T-helper 1 cell treated with Interleukin-12 subunit alpha and Interleukin-12 subunit beta and Interleukin-4 antibody, amounts not matched to agents 30 ng/mL and 1 ng/mL, for 36 hours (primary cell): ENCODE measurements around the gene ARSH. TPM values are rescaled to one million over a fixed set of nuclear protein-coding genes. Genes with fewer than 3 reads are reported as not detected.
"Not testable (repeated sequence)": the region's sequence is repeated elsewhere in the genome, so short reads cannot be mapped to it uniquely, and the experiment has no call there.

Source experiments
- intact Hi-C: fragments of 100-400 bp; cut with micrococcal nuclease; formaldehyde crosslinking; loops from one replicate; pipeline ENCODE4 v1.15.1; 2024
- total RNA-seq: library from RNA; stranded (reverse); gene quantifications from 2 replicates; pipeline ENCODE4 v1.2.3, GENCODE V29; 2022

Gene ARSH
- not detected in 2 replicates for total RNA-seq

DNA sequence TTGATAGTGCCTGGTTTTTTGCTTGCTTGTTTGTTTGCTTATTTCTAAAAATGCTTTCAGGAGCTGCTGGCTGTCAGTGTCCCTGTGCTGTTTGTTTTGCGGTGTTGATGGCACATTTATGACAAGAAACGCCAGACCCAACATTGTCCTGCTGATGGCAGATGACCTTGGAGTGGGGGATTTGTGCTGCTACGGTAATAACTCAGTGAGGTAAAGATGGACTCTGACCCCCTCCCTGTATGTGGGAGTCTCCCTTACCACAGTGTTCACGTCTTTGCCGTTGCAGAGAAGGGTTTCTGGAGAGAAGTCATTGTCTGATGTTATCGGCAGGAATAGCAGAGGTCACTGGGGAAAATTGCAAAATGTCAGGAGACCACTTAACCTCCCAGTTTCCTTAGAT, at the start of gene ARSH:
ARSH (plus strand) TSS at position 52 of the 400 bp plus-strand sequence; CDS start at position 119, 67 bp downstream.
- intact Hi-C loops, result no loop called here

DNA sequence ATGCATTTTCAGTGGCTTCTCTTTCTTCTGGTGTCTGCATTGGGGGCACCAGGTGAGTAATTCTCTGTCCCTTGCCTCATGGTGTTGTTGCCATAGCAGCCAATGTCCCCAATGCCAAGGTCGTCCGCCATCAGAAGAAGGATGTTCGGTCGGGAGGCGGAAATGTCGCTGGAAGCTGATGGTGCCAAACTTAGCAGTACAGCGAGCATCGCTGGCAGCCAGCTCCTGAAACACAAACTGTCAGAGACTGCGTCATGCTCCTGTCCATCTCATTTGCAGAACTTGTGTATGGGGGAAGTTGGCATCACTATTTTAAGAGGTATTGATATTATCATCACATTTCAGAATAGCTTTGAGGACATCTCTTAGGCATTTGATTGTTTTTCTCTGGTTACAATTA, 48.1 kb upstream of the ARSH start:
- intact Hi-C loops, result no loop called here

GRCh38 chrX:2960861-2961515, 45.4 kb upstream of the ARSH start:
- intact Hi-C loops, result no loop called here

DNA sequence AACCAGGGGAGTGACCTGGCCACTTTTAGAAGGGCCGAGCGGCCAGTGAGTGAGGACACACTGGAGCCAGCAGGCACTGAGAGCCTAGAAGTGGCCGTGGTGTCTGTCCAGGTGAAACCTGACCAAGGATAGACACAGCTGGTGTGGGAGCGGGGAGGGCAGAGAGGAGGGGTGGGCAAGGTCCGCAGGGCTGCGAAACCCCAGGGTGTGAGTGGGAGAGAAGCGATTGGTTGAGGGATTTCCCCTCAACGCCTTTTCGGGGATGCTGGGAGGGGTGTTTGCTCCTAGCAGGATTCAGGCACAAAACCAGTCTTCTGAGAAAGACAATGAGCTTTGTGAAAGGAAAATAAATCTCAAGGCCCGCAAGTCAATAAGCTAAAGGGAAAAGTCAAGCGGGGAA, 44.0 kb upstream of the ARSH start:
- intact Hi-C loops, result no loop called here

GRCh38 chrX:2963449-2963848, 42.9 kb upstream of the ARSH start:
- intact Hi-C loops, result not testable (repeated sequence)

DNA sequence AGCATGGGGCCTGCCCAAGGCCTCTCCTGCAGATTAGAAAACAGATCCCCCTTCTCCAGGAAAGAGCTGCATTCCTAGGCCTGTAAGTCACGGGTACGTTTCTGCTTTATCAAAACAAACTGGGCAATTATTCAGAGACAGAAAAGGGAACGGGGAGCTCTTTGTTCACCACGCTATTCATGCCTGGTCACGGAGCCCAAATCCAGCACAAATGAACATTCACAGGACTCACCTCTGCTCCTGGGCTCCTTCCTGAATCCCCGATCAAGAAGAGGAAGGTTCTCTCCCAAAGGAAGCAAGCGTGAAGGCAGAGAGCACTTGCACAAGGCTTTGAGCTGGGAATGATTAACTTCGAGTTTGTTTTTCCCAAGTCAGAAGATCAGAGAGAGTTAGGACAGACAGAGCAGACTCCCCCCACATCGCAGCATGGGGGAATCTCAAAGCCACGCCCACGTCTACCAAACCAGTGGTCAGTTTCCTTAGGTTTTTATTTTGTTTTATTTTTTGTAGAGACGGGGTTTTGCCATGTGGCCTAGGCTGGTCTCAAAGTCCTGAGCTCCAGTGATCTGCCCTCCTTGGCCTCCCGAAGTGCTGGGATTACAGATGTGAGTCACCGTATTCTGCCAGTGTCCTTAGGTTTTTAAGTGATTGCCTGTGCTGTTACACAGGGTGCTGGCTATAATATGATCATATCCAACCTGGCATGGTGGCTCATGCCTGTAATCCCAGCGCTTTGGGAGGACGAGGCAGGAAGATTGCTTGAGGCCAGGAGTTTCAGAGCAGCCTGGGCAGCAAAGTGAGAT, 42.2 kb upstream of the ARSH start:
- intact Hi-C loops, result not testable (repeated sequence)

DNA sequence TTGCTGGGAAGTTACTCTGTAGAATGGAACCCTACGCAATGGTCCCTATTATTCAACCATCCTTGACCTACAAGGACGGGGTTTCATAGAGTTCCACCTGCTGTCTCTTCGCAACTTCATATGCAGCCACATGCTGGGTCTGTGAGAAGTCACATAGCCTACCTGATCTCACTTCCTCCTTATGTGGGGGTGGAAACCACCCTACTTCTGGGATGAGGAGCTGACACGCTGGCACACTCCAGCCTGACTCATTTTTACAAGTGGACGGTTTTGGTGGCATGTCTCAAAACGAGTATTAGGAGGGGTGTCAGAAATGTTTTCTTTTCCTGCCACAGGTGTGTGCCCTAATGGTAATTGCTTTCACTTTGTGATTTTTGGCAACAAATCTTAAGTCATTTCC, 40.4 kb upstream of the ARSH start:
- intact Hi-C loops, result no loop called here

- intact Hi-C loops, result no loop called here
Measured at GRCh38 chrX:2967012-2967411, 39.3 kb upstream of the ARSH start.

- intact Hi-C loops, result no loop called here
Measured at GRCh38 chrX:2967584-2967983, 38.8 kb upstream of the ARSH start.

DNA sequence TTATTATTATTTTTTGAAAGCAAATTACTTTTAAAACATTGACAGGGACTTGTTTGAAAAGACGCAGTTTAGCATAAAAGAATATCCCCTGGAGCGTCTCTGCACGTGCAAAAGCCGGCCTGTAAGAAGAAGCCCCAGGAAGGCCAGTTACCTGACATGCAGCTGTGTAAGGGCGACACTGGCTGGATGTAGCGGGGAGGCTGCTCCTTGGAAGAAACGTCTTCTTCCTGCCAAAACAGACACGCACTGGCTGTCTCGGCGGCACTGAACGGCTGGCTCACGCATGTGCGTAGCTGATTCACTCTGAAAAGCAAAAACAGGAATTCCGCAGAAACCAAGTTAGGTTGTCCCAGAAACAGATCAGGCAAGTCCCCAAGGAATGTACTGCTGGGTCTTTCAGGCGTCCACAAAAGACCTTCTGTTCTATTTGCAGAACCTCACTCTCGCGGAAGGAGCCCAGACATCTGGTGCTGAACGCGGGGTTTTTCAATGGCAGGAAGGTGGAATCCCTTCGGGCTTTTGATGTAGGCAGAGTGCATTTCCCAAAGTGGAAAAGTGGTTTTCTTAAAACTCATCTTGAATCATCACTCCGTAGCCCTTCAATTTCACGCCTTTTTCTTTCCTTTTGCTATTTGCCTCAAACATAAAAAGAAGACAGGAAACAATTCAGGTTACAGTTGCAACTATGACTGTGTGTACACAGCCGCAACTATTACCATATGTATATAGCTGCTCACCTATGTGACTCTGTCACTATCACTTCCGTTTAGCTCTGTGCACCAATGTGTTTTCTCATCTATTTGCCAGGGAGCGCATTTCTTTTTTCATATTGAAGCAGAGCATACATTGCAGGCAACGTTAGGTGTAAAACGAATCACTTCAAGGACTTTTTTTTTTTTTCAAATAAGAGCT, 38.1 kb upstream of the ARSH start:
- intact Hi-C loops, result loop anchor here (1.0 kb wide), 1 partner anchor 40 kb away; no protein-coding TSS in a partner anchor

- intact Hi-C loops, result no loop called here
Measured at GRCh38 chrX:2969021-2969420, 37.3 kb upstream of the ARSH start.

DNA sequence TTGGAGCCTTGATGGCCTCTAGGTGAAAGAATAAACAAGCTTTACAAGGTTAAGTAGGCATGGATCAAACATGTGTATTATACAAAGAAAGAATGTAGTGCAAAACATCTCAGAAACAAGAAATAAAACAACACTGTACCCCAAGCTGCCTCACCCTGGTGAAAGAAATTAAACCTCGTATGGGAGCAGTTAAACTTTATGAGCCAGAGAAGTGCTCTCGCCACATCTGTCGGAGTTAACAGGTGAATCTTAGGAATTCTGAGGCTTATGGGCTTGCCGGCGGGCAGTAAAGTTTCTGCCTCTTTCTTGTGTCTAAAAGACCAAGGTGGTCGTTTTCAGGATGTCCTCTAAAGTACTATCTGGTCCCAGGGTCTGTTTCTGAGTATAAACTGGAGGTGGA, 34.0 kb upstream of the ARSH start:
- intact Hi-C loops, result no loop called here

- intact Hi-C loops, result no loop called here
Measured at GRCh38 chrX:2974961-2975360, 31.4 kb upstream of the ARSH start.

- intact Hi-C loops, result not testable (repeated sequence)
Measured at GRCh38 chrX:2978639-2979038, 27.7 kb upstream of the ARSH start.

DNA sequence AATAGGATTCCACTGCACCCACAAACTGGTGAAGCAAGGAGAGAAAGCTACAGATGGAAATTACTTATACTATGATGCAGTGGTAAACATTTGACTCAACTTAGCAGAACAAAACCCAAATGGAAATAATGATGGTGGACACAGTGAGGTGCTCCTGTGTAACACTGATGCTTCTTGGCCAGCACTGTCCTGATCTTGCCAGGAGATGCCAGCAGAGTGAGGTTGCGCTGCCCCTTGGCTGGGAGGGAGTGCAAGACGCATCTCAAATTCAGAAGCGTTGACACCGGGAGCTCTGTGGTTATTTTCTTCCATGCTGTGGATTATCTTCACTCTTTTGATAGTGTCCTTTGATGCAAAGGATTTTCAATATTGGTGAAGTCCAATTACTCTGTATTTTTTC, 22.0 kb upstream of the ARSH start:
- intact Hi-C loops, result no loop called here

- intact Hi-C loops, result no loop called here
Measured at GRCh38 chrX:2989565-2989964, 16.8 kb upstream of the ARSH start.

GRCh38 chrX:3010532-3010931, 4.2 kb downstream of the ARSH start:
- intact Hi-C loops, result no loop called here

GRCh38 chrX:3017492-3017891, 11.1 kb downstream of the ARSH start:
- intact Hi-C loops, result no loop called here

DNA sequence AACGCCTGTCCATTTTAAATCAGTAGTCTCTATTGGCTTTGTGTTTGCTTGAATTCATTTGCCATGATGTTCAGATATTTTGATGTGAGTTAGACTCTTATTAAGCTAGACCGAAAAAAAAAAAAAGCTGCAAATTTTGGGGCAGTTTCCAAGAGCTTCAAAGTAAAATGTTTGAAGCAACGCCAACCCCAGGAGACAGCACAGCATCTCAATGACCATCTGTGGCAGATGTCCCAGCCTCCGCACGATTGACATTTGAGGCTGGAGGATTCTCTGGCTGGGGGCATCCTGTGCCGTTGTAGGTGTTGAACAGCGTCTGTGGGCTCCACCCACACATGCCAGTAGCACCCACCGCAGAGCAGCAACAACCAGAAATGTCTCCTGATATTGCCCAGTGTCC, 17.8 kb downstream of the ARSH start:
- intact Hi-C loops, result no loop called here

DNA sequence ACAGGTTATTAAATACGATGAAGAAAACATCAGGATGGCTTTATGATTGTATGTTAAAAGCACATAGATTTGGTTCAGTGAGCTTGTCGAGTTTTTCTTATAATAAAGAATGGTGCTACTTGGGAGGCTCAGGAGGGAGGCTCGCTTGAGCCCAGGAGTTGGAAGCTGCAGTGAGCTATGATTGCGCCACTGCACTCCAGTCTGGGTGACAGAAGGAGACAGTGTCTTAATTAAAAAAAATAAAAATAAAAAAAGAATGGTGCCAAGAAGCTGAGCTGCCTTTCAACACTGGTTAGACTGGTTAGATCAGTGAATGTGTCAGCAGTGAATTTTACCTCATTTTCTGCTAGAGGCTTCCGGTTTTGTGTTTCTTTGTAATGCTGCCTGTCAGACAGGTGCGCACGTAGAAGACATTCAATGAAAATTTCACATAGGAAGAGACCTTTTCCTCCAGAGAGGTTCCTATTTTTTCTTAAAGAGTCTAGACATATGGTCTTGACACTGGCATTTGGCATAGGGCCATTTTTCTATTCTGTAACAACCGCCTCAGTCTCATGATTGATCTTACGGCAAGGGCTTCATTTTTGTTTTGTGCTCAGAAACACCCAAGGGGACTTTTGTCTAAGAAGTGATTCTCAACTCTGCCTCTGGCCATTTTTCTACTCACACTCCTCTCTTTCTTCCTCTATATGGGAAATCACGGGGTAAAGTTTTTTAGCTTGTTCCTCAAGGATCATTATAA, 19.9 kb downstream of the ARSH start:
- intact Hi-C loops, result no loop called here

DNA sequence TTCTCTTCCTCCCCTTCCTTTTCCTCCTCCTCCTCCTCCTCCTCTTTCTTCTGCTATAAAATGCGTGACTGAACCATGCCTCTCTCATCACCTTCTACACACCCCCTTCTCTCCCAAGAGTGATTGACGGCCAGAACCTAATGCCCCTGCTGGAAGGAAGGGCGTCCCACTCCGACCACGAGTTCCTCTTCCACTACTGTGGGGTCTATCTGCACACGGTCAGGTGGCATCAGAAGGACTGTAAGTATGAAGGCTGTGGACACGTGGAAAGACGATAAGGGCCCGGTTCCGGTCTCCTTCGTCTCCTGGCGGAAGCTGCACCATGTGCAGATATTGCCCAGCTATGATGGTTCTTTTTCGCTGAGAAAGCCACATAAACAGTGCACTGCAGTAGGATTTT, 22.8 kb downstream of the ARSH start:
- intact Hi-C loops, result no loop called here
